GM21737 (cell line): Measurements from ENCODE around the gene ANGPTL3.

ENCODE experiments used
- ATAC-seq: cut with Tn5 transposase; IDR thresholded peaks from one replicate; pipeline ENCODE4 v1.9.1; 2021; ENCODE audit warnings: mild to moderate bottlenecking, moderate library complexity; ENCODE audit not compliant: unreplicated experiment

Gene ANGPTL3

GRCh38 chr1:62621907-62622306, 24.6 kb downstream of the ANGPTL3 start:
- peak; percentile 92 for ATAC-seq

GRCh38 chr1:62625415-62625814, 28.1 kb downstream of the ANGPTL3 start:
- ATAC-seq: no peak

GRCh38 chr1:62628506-62628905, 31.2 kb downstream of the ANGPTL3 start:
- ATAC-seq: no peak

GRCh38 chr1:62637392-62638105, 40.2 kb downstream of the ANGPTL3 start:
- ATAC-seq: no peak

- ATAC-seq: no peak
Measured at GRCh38 chr1:62643283-62643682, 46.0 kb downstream of the ANGPTL3 start.

- ATAC-seq: no peak
Measured at GRCh38 chr1:62652387-62652786, 55.1 kb downstream of the ANGPTL3 start.

- ATAC-seq: no peak
Measured at GRCh38 chr1:62654744-62655143, 57.4 kb downstream of the ANGPTL3 start.
